Measurements from ENCODE around the gene IQCH.

Gene IQCH

DNA sequence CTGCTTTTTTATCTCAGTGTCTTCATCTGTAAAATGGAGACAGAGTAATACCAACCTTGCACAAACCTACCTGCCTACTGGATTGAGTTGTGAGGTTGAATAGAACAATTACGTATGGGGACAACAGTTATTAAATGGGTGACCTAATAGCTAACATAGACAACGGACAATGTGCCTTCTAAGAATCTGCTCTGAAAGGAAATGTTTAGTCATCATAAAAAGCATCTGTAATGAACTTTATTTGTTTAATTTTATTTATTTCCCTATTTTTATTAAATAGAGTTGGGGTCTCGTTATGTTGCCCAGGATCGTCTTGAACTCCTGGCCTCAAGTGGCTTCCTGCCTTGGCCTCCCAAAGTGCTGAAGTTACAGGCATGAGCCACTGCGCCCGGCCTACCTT, 207.1 kb downstream of the IQCH start:
- H3K9me2 ChIP-seq (ENCODE audit: low read depth, low read length), result no peaks in the 10 kb centered on the region
- H3K79me2 ChIP-seq (ENCODE audit: insufficient read depth, low read length), result no peaks in the 10 kb centered on the region
- no peaks in the 10 kb centered on the region for H3K9me3 ChIP-seq (ENCODE audit: low read length)
- H3K27ac ChIP-seq (ENCODE audit: low read depth, low read length, poor library complexity, severe bottlenecking), result no peak overlapping the region
- H3K9ac ChIP-seq (ENCODE audit: low read length), result no peak overlapping the region
- no peak overlapping the region for H3K4me3 ChIP-seq (ENCODE audit: low read depth, low read length, poor library complexity, severe bottlenecking)
- TF ChIP-seq, protein P1, sequence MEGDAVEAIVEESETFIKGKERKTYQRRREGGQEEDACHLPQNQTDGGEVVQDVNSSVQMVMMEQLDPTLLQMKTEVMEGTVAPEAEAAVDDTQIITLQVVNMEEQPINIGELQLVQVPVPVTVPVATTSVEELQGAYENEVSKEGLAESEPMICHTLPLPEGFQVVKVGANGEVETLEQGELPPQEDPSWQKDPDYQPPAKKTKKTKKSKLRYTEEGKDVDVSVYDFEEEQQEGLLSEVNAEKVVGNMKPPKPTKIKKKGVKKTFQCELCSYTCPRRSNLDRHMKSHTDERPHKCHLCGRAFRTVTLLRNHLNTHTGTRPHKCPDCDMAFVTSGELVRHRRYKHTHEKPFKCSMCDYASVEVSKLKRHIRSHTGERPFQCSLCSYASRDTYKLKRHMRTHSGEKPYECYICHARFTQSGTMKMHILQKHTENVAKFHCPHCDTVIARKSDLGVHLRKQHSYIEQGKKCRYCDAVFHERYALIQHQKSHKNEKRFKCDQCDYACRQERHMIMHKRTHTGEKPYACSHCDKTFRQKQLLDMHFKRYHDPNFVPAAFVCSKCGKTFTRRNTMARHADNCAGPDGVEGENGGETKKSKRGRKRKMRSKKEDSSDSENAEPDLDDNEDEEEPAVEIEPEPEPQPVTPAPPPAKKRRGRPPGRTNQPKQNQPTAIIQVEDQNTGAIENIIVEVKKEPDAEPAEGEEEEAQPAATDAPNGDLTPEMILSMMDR (IDR thresholded peaks at IDR 0.05; ENCODE audit: low read length), result no peak
- no peak for TF ChIP-seq EZH2 (IDR thresholded peaks at IDR 0.05; ENCODE audit: borderline replicate concordance, low read length)
- no peaks in the 10 kb centered on the region for H3K36me3 ChIP-seq (ENCODE audit: insufficient read depth, low read length)
- no peak overlapping the region for H2AFZ ChIP-seq (ENCODE audit: low read length)
- H3K27me3 ChIP-seq (ENCODE audit: insufficient read depth, low read length), result no peaks in the 10 kb centered on the region
- H4K20me1 ChIP-seq (ENCODE audit: insufficient read depth, low read length), result no peaks in the 10 kb centered on the region
- H3K4me2 ChIP-seq (ENCODE audit: low read length), result no peak overlapping the region
- H3F3A ChIP-seq (ENCODE audit: insufficient read depth, low read length), result no peaks in the 10 kb centered on the region
- peaks cover 3% of the 10 kb centered on the region for H3K4me1 ChIP-seq (ENCODE audit: insufficient read depth, low read length, severe bottlenecking)

DNA sequence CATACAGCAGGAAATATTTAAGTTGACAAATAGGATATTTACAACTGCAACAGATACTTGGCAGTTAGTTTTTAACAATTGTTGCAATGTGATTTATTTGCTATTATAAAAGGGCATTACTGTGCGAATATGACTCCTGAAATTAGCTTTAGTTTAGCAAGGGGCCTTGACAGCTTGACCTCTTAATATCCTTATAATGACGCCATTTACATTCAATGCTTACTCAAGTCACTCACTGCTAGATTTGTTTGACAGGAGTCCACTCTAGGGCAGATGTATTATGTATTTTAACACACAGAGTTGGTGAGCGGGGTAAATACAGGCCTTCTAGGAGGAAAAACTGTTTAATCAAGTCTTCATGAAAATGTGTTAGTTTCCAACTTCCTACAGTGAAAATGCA, 208.3 kb downstream of the IQCH start:
- no peaks in the 10 kb centered on the region for H3K9me3 ChIP-seq (ENCODE audit: low read length)
- no peaks in the 10 kb centered on the region for H3K79me2 ChIP-seq (ENCODE audit: insufficient read depth, low read length)
- TF ChIP-seq EZH2 (IDR thresholded peaks at IDR 0.05; ENCODE audit: borderline replicate concordance, low read length), result no peak
- TF ChIP-seq, protein P1 (IDR thresholded peaks at IDR 0.05; ENCODE audit: low read length), result no peak
- H4K20me1 ChIP-seq (ENCODE audit: insufficient read depth, low read length), result no peaks in the 10 kb centered on the region
- no peak overlapping the region for H3K27ac ChIP-seq (ENCODE audit: low read depth, low read length, poor library complexity, severe bottlenecking)
- no peaks in the 10 kb centered on the region for H3K27me3 ChIP-seq (ENCODE audit: insufficient read depth, low read length)
- no peak overlapping the region for H3K4me3 ChIP-seq (ENCODE audit: low read depth, low read length, poor library complexity, severe bottlenecking)
- H3K4me1 ChIP-seq (ENCODE audit: insufficient read depth, low read length, severe bottlenecking), result no peaks in the 10 kb centered on the region
- H3K4me2 ChIP-seq (ENCODE audit: low read length), result no peak overlapping the region
- no peaks in the 10 kb centered on the region for H3K9me2 ChIP-seq (ENCODE audit: low read depth, low read length)
- H3F3A ChIP-seq (ENCODE audit: insufficient read depth, low read length), result no peaks in the 10 kb centered on the region
- no peak overlapping the region for H2AFZ ChIP-seq (ENCODE audit: low read length)
- H3K9ac ChIP-seq (ENCODE audit: low read length), result no peak overlapping the region
- no peaks in the 10 kb centered on the region for H3K36me3 ChIP-seq (ENCODE audit: insufficient read depth, low read length)

DNA sequence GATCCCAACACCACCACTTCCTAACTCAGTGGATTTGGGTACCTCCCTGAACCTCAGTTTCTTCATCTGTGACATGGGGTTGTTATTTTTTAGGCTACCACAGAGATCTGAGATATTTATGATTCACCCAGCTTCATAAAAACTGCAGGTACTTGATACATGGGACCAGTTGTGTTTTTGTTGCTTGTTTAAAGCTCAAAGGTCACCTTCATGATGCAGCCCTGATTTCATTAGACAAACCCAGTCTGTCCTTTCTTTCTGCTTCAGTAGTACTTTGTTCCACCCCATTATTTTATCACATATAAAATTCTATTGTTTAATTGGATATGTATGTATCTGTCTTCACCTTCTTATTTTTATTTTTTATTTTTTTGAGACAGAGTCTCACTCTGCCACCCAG, 208.9 kb downstream of the IQCH start:
- Histone ChIP-seq H3F3A (ENCODE audit: insufficient read depth, low read length) (no peaks in the 10 kb centered on the region), H3K4me1 (ENCODE audit: insufficient read depth, low read length, severe bottlenecking) (no peaks in the 10 kb centered on the region), H3K9ac (ENCODE audit: low read length) (no peak overlapping the region), H3K9me2 (ENCODE audit: low read depth, low read length) (no peaks in the 10 kb centered on the region), H3K27ac (ENCODE audit: low read depth, low read length, poor library complexity, severe bottlenecking) (no peak overlapping the region), H3K4me2 (ENCODE audit: low read length) (no peak overlapping the region), H3K4me3 (ENCODE audit: low read depth, low read length, poor library complexity, severe bottlenecking) (no peak overlapping the region), H3K36me3 (ENCODE audit: insufficient read depth, low read length) (no peaks in the 10 kb centered on the region), H3K9me3 (ENCODE audit: low read length) (no peaks in the 10 kb centered on the region), H3K27me3 (ENCODE audit: insufficient read depth, low read length) (no peaks in the 10 kb centered on the region), H3K79me2 (ENCODE audit: insufficient read depth, low read length) (no peaks in the 10 kb centered on the region), H4K20me1 (ENCODE audit: insufficient read depth, low read length) (no peaks in the 10 kb centered on the region), H2AFZ (ENCODE audit: low read length) (no peak overlapping the region)
- TF ChIP-seq, protein P1 (IDR thresholded peaks at IDR 0.05; ENCODE audit: low read length), result no peak
- TF ChIP-seq EZH2 (IDR thresholded peaks at IDR 0.05; ENCODE audit: borderline replicate concordance, low read length), result no peak
